ENCODE results near the gene PGM1.
"Not testable (repeated sequence)": the region's sequence is repeated elsewhere in the genome, so short reads cannot be mapped to it uniquely, and the experiment has no call there.

GRCh38 chr1:63574203-63574796 is 18.9 kb upstream of the PGM1 start:
- TF ChIP-seq ZBTB3 (CRISPR knock-in tag; IDR thresholded peaks at IDR 0.05; ENCODE audit: borderline replicate concordance, low read depth); ZNF878 (CRISPR knock-in tag; IDR thresholded peaks at IDR 0.05); ZNF747 (CRISPR knock-in tag; IDR thresholded peaks at IDR 0.05; ENCODE audit: borderline replicate concordance); RFX5 (IDR thresholded peaks at IDR 0.05; ENCODE audit: low read depth, low read length): not testable (repeated sequence)

Measured in HepG2 (cell line).